HepG2 (cell line): Measurements from ENCODE around the gene MAN2C1. TPM values are rescaled to one million over a fixed set of nuclear protein-coding genes. Genes with fewer than 3 reads are reported as not detected.
A peak's percentile ranks its signal among the peaks of the same experiment; 100 is the strongest.

ENCODE experiments used
- ATF4 ChIP-seq, 2 experiments: fragments of 450-650 bp in 1 of 2; sonication (generic) in 1 of 2; formaldehyde crosslinking; IDR thresholded peaks; 2 replicates each; pipeline versions ENCODE4 v1.5.0 to v1.8.0; 2020 to 2022; ENCODE audit warnings: mild to moderate bottlenecking in 1 of 2, missing genetic modification reagents in 1 of 2
- CHD2 ChIP-seq: IDR thresholded peaks from 2 replicates; pipeline ENCODE4 v1.6.1; 2011; ENCODE audit warnings: low read depth, low read length, improper control_type of control experiment
- DMTF1 ChIP-seq: sonication (generic); formaldehyde crosslinking; IDR thresholded peaks from 2 replicates; pipeline ENCODE4 v1.4.0; 2020; ENCODE audit warnings: mild to moderate bottlenecking, missing genetic modification reagents
- FIP1L1 ChIP-seq: fragments of 200-400 bp; formaldehyde crosslinking; IDR thresholded peaks from 2 replicates; pipeline ENCODE4 v1.6.1; 2018; ENCODE audit warnings: low read depth, mild to moderate bottlenecking, low read length, moderate library complexity, borderline replicate concordance; ENCODE audit not compliant: insufficient read depth
- FOXP1 ChIP-seq, 2 experiments: fragments of 450-650 bp in 1 of 2; IDR thresholded peaks; 2 replicates each; pipeline ENCODE4 v1.6.1; 2017 to 2018; ENCODE audit warnings: antibody characterized with exemption in 1 of 2
- MAF1 ChIP-seq: sonication (generic); formaldehyde crosslinking; IDR thresholded peaks from 2 replicates; pipeline ENCODE4 v1.5.0; 2020; ENCODE audit warnings: missing genetic modification reagents, borderline replicate concordance
- NR2F1 ChIP-seq, 2 experiments: fragments of 450-650 bp in 1 of 2; formaldehyde crosslinking in 1 of 2; IDR thresholded peaks; 2 replicates each; pipeline versions ENCODE4 v1.5.0 to v1.6.1; 2016 to 2020; ENCODE audit warnings: mild to moderate bottlenecking in 1 of 2, missing compliant biosample characterization in 1 of 2, missing genetic modification reagents in 1 of 2, moderate library complexity in 1 of 2
- PBX3 ChIP-seq: sonication (generic); formaldehyde crosslinking; IDR thresholded peaks from 2 replicates; pipeline ENCODE4 v1.8.1; 2023; ENCODE audit warnings: missing genetic modification reagents, inconsistent platforms, borderline replicate concordance
- PHF21A ChIP-seq: sonication (generic); formaldehyde crosslinking; IDR thresholded peaks from 2 replicates; pipeline ENCODE4 v1.5.0; 2020; ENCODE audit warnings: mild to moderate bottlenecking, missing genetic modification reagents
- SETDB1 ChIP-seq: sonication (generic); formaldehyde crosslinking; IDR thresholded peaks from 2 replicates; pipeline ENCODE4 v1.5.1; 2020; ENCODE audit warnings: missing genetic modification reagents, mild to moderate bottlenecking, borderline replicate concordance
- SRF ChIP-seq: IDR thresholded peaks from 2 replicates; pipeline ENCODE4 v1.6.1; 2011; ENCODE audit warnings: mild to moderate bottlenecking, low read depth, low read length, moderate library complexity
- TCF12 ChIP-seq, 2 experiments: fragments of 450-650 bp in 1 of 2; sonication (generic) in 1 of 2; formaldehyde crosslinking in 1 of 2; IDR thresholded peaks; 2 replicates each; pipeline versions ENCODE4 v1.6.1 to v1.8.0; 2017 to 2022; ENCODE audit warnings: antibody characterized with exemption in 1 of 2, mild to moderate bottlenecking in 1 of 2, missing genetic modification reagents in 1 of 2, moderate library complexity in 1 of 2
- TFDP2 ChIP-seq: sonication (generic); formaldehyde crosslinking; IDR thresholded peaks from 2 replicates; pipeline ENCODE4 v1.4.0; 2020; ENCODE audit warnings: missing genetic modification reagents
- U2AF2 ChIP-seq: fragments of 200-400 bp; formaldehyde crosslinking; IDR thresholded peaks from 2 replicates; pipeline ENCODE4 v1.6.1; 2017; ENCODE audit warnings: low read depth, mild to moderate bottlenecking, low read length
- ZNF160 ChIP-seq: sonication (generic); formaldehyde crosslinking; IDR thresholded peaks from 2 replicates; pipeline ENCODE4 v1.8.0; 2022; ENCODE audit warnings: mild to moderate bottlenecking, inconsistent platforms, missing genetic modification reagents
- ZNF7 ChIP-seq: IDR thresholded peaks from 2 replicates; pipeline ENCODE4 v1.6.1; 2016; ENCODE audit warnings: missing biosample characterization, missing genetic modification reagents
- ZNF724P ChIP-seq: sonication (generic); formaldehyde crosslinking; IDR thresholded peaks from 2 replicates; pipeline ENCODE4 v1.8.0; 2022; ENCODE audit warnings: missing genetic modification reagents, borderline replicate concordance
- ZNF75D ChIP-seq: sonication (generic); formaldehyde crosslinking; IDR thresholded peaks from 2 replicates; pipeline ENCODE4 v1.8.1; 2023; ENCODE audit warnings: missing genetic modification reagents, mild to moderate bottlenecking, borderline replicate concordance
- ZNF776 ChIP-seq: sonication (generic); formaldehyde crosslinking; IDR thresholded peaks from 2 replicates; pipeline ENCODE4 v1.4.0; 2020; ENCODE audit warnings: mild to moderate bottlenecking, missing genetic modification reagents
- polyA plus RNA-seq, 8 experiments: library from polyadenylated mRNA; depleted of rRNA in 3 of 8; stranded (reverse) in 7 of 8; unstranded in 1 of 8; fragments of >200 nt; fragmentation: Illumina TruSeq in 4 of 8; extraction: Trizol in 4 of 8; gene quantifications; 2 replicates each; pipeline versions ENCODE4 v1.2.1 to v1.2.3, GENCODE V29; 2011 to 2016; ENCODE audit warnings: low read depth in 4 of 8, missing spikeins in 1 of 8, mixed read lengths in 1 of 8; ENCODE audit not compliant: insufficient read depth in 1 of 8
- total RNA-seq, 5 experiments: library from RNA; depleted of rRNA; stranded (reverse); fragments of >200 nt; fragmentation: Illumina TruSeq; extraction: Trizol; gene quantifications; 2 replicates each; pipeline ENCODE4 v1.2.3, GENCODE V29; 2016; ENCODE audit warnings: low read depth in 1 of 5
- TF ChIP-seq, protein P1 (sequence below): sonication (generic); formaldehyde crosslinking; IDR thresholded peaks from 2 replicates; pipeline ENCODE4 v1.4.0; 2020; ENCODE audit warnings: missing genetic modification reagents
- TF ChIP-seq, protein P2 (sequence below): sonication (generic); formaldehyde crosslinking; IDR thresholded peaks from 2 replicates; pipeline ENCODE4 v1.5.0; 2020; ENCODE audit warnings: missing genetic modification reagents, mild to moderate bottlenecking, borderline replicate concordance
- TF ChIP-seq, protein P3 (sequence below): sonication (generic); formaldehyde crosslinking; IDR thresholded peaks from 2 replicates; pipeline ENCODE4 v1.4.0; 2020; ENCODE audit warnings: missing genetic modification reagents; ENCODE audit errors: not compliant biosample characterization

Gene MAN2C1
- total and polyA plus RNA-seq, 2 of the 13 experiments (the other 11 are each of a cell fraction or from before 2014, with no cell fraction given): 62.6 to 71.0 TPM

DNA sequence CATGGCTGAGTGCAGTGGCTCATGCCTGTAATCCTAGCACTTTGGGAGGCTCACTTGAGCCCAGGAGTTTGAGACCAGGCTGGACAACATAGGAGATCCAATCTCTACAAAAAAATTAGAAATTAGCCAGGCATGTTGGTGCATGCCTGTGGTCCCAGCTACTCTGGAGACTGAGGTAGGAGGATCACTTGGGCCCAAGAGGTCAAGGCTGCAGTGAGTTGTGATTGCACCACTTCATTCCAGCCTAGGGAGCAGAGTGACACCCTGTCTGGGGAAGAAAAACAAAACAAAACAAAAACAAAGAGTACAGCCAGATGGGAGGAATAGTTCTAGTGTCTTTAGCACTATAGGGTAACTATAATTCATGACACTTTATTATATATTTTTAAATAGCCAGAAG, 58.7 kb downstream of the MAN2C1 start (continued):
- TF ChIP-seq NR2F1 (CRISPR knock-in tag; IDR thresholded peaks at IDR 0.05) (peak; percentile 58 to 61; a peak in 3 of 4 replicates), FIP1L1 (no peak), ZNF160 (CRISPR knock-in tag) (no peak), PBX3 (CRISPR knock-in tag) (no peak), SRF (no peak), ZNF75D (CRISPR knock-in tag) (no peak), ZNF776 (CRISPR knock-in tag) (no peak), PHF21A (CRISPR knock-in tag) (no peak), U2AF2 (no peak), SETDB1 (CRISPR knock-in tag) (no peak), DMTF1 (no peak), ZNF724P (CRISPR knock-in tag) (no peak), TCF12 (IDR thresholded peaks at IDR 0.05) (no peak), TCF12 (CRISPR knock-in tag; IDR thresholded peaks at IDR 0.05) (no peak), MAF1 (CRISPR knock-in tag) (no peak), ATF4 (CRISPR knock-in tag; IDR thresholded peaks at IDR 0.05) (no peak), CHD2 (no peak), FOXP1 (IDR thresholded peaks at IDR 0.05) (no peak), FOXP1 (CRISPR knock-in tag; IDR thresholded peaks at IDR 0.05) (peak; percentile 46; the same call in 1 of the 2 replicates), ZNF7 (CRISPR knock-in tag) (no peak), TFDP2 (CRISPR knock-in tag) (no peak)
- TF ChIP-seq, protein P1, sequence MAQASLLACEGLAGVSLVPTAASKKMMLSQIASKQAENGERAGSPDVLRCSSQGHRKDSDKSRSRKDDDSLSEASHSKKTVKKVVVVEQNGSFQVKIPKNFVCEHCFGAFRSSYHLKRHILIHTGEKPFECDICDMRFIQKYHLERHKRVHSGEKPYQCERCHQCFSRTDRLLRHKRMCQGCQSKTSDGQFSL (CRISPR knock-in tag): no peak
- TF ChIP-seq, protein P2, sequence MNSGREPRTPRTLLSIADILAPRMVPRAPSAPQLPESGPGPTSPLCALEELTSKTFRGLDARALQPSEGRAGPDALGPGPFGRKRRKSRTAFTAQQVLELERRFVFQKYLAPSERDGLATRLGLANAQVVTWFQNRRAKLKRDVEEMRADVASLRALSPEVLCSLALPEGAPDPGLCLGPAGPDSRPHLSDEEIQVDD (CRISPR knock-in tag): no peak
- TF ChIP-seq, protein P3, sequence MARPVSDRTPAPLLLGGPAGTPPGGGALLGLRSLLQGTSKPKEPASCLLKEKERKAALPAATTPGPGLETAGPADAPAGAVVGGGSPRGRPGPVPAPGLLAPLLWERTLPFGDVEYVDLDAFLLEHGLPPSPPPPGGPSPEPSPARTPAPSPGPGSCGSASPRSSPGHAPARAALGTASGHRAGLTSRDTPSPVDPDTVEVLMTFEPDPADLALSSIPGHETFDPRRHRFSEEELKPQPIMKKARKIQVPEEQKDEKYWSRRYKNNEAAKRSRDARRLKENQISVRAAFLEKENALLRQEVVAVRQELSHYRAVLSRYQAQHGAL (CRISPR knock-in tag): no peak
